ENCODE results near the gene ITGA2B. TPM values are rescaled to one million over a fixed set of nuclear protein-coding genes. Genes with fewer than 3 reads are reported as not detected.

The ITGA2B gene
- total and polyA plus RNA-seq, 2 experiments from 2014 or later, result 13.3 to 13.9 TPM

GRCh38 chr17:44356241-44356640, 33.2 kb downstream of the ITGA2B start:
- no peak overlapping the region for H3K27ac Mint-ChIP-seq
- H3K4me1 Mint-ChIP-seq, result peaks cover 28% of the 10 kb centered on the region
- H3K27me3 Mint-ChIP-seq (ENCODE audit: insufficient read depth, low read depth, poor library complexity), result peaks cover 20% of the 10 kb centered on the region
- Histone ChIP-seq H4K20me1 (replicated peaks; ENCODE audit: insufficient read depth) (peaks cover 17% of the 10 kb centered on the region), H2AFZ (no peak overlapping the region), H3K27ac (ENCODE audit: low read depth) (no peak overlapping the region), H3K9me2 (ENCODE audit: insufficient read depth) (no peaks in the 10 kb centered on the region), H3K79me2 (replicated peaks; ENCODE audit: insufficient read depth) (no peaks in the 10 kb centered on the region), H3K4me3 (no peak overlapping the region), H3F3A (replicated peaks; ENCODE audit: low read depth) (peaks cover 9% of the 10 kb centered on the region; the same call in 1 of the 2 replicates), H3K4me2 (no peak overlapping the region), H3K36me3 (ENCODE audit: insufficient read depth) (no peaks in the 10 kb centered on the region), H3K27me3 (ENCODE audit: insufficient read depth) (peaks cover 8% of the 10 kb centered on the region; the same call in 1 of the 2 replicates), H3K4me1 (ENCODE audit: insufficient read depth) (peaks cover 15% of the 10 kb centered on the region)
- H3K4me3 Mint-ChIP-seq, result no peak overlapping the region
- H3K9me3 Mint-ChIP-seq, result peaks cover 2% of the 10 kb centered on the region; the same call in 1 of the 3 replicates
- ATAC-seq (no peak), DNase-seq (ENCODE audit: low spot score) (no peak)
- peaks cover 12% of the 10 kb centered on the region for H3K36me3 Mint-ChIP-seq (ENCODE audit: low read depth)
- TF ChIP-seq STAT1 (IDR thresholded peaks at IDR 0.05; ENCODE audit: unreplicated experiment) (no peak), CTCF (conservative IDR thresholded peaks at IDR 0.05; ENCODE audit: low read depth in 2 of 2) (peak in 1 of 2 experiments; percentile 25; a peak in 1 of 4 replicates)

GRCh38 chr17:44355642-44356099, 33.8 kb downstream of the ITGA2B start:
- ATAC-seq, result no peak
- Mint-ChIP-seq H3K4me3 (no peak overlapping the region; the same call in 2 of the 3 replicates), H3K4me1 (peaks cover 23% of the 10 kb centered on the region), H3K27me3 (ENCODE audit: insufficient read depth, low read depth, poor library complexity) (peaks cover 22% of the 10 kb centered on the region), H3K9me3 (peaks cover 2% of the 10 kb centered on the region; the same call in 1 of the 3 replicates), H3K36me3 (ENCODE audit: low read depth) (peaks cover 12% of the 10 kb centered on the region), H3K27ac (no peak overlapping the region)
- Histone ChIP-seq H3K4me2 (0 out of 2 replicates have a peak overlapping the region, but pooled peaks have one; percentile 79), H3K36me3 (ENCODE audit: insufficient read depth) (no peaks in the 10 kb centered on the region), H3K79me2 (replicated peaks; ENCODE audit: insufficient read depth) (no peaks in the 10 kb centered on the region), H3K4me3 (no peak overlapping the region), H3F3A (replicated peaks; ENCODE audit: low read depth) (peaks cover 10% of the 10 kb centered on the region; the same call in 1 of the 2 replicates), H4K20me1 (replicated peaks; ENCODE audit: insufficient read depth) (peaks cover 11% of the 10 kb centered on the region), H3K9me2 (ENCODE audit: insufficient read depth) (no peaks in the 10 kb centered on the region), H3K27me3 (ENCODE audit: insufficient read depth) (peaks cover 8% of the 10 kb centered on the region; the same call in 1 of the 2 replicates), H3K27ac (ENCODE audit: low read depth) (no peak overlapping the region), H3K4me1 (ENCODE audit: insufficient read depth) (peaks cover 9% of the 10 kb centered on the region; the same call in 1 of the 2 replicates), H2AFZ (no peak overlapping the region)
- DNase-seq (ENCODE audit: low spot score), result no peak
- TF ChIP-seq ZNF114 (CRISPR knock-in tag; IDR thresholded peaks at IDR 0.05) (no peak), JUNB (IDR thresholded peaks at IDR 0.05; ENCODE audit: unreplicated experiment) (no peak), EZH2 (IDR thresholded peaks at IDR 0.05; ENCODE audit: low read depth, unreplicated experiment) (no peak), CTCF (conservative IDR thresholded peaks at IDR 0.05; ENCODE audit: low read depth in 2 of 2) (no peak), CREB1 (CRISPR knock-in tag; IDR thresholded peaks at IDR 0.05; ENCODE audit: low read depth) (no peak)
- TF ChIP-seq, protein P1, sequence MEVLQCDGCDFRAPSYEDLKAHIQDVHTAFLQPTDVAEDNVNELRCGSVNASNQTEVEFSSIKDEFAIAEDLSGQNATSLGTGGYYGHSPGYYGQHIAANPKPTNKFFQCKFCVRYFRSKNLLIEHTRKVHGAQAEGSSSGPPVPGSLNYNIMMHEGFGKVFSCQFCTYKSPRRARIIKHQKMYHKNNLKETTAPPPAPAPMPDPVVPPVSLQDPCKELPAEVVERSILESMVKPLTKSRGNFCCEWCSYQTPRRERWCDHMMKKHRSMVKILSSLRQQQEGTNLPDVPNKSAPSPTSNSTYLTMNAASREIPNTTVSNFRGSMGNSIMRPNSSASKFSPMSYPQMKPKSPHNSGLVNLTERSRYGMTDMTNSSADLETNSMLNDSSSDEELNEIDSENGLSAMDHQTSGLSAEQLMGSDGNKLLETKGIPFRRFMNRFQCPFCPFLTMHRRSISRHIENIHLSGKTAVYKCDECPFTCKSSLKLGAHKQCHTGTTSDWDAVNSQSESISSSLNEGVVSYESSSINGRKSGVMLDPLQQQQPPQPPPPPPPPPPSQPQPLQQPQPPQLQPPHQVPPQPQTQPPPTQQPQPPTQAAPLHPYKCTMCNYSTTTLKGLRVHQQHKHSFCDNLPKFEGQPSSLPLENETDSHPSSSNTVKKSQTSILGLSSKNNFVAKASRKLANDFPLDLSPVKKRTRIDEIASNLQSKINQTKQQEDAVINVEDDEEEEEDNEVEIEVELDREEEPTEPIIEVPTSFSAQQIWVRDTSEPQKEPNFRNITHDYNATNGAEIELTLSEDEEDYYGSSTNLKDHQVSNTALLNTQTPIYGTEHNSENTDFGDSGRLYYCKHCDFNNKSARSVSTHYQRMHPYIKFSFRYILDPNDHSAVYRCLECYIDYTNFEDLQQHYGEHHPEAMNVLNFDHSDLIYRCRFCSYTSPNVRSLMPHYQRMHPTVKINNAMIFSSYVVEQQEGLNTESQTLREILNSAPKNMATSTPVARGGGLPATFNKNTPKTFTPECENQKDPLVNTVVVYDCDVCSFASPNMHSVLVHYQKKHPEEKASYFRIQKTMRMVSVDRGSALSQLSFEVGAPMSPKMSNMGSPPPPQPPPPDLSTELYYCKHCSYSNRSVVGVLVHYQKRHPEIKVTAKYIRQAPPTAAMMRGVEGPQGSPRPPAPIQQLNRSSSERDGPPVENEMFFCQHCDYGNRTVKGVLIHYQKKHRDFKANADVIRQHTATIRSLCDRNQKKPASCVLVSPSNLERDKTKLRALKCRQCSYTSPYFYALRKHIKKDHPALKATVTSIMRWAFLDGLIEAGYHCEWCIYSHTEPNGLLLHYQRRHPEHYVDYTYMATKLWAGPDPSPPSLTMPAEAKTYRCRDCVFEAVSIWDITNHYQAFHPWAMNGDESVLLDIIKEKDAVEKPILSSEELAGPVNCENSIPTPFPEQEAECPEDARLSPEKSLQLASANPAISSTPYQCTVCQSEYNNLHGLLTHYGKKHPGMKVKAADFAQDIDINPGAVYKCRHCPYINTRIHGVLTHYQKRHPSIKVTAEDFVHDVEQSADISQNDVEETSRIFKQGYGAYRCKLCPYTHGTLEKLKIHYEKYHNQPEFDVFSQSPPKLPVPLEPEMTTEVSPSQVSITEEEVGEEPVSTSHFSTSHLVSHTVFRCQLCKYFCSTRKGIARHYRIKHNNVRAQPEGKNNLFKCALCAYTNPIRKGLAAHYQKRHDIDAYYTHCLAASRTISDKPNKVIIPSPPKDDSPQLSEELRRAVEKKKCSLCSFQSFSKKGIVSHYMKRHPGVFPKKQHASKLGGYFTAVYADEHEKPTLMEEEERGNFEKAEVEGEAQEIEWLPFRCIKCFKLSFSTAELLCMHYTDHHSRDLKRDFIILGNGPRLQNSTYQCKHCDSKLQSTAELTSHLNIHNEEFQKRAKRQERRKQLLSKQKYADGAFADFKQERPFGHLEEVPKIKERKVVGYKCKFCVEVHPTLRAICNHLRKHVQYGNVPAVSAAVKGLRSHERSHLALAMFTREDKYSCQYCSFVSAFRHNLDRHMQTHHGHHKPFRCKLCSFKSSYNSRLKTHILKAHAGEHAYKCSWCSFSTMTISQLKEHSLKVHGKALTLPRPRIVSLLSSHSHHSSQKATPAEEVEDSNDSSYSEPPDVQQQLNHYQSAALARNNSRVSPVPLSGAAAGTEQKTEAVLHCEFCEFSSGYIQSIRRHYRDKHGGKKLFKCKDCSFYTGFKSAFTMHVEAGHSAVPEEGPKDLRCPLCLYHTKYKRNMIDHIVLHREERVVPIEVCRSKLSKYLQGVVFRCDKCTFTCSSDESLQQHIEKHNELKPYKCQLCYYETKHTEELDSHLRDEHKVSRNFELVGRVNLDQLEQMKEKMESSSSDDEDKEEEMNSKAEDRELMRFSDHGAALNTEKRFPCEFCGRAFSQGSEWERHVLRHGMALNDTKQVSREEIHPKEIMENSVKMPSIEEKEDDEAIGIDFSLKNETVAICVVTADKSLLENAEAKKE (CRISPR knock-in tag; IDR thresholded peaks at IDR 0.05), result no peak
- TF ChIP-seq, protein P2, sequence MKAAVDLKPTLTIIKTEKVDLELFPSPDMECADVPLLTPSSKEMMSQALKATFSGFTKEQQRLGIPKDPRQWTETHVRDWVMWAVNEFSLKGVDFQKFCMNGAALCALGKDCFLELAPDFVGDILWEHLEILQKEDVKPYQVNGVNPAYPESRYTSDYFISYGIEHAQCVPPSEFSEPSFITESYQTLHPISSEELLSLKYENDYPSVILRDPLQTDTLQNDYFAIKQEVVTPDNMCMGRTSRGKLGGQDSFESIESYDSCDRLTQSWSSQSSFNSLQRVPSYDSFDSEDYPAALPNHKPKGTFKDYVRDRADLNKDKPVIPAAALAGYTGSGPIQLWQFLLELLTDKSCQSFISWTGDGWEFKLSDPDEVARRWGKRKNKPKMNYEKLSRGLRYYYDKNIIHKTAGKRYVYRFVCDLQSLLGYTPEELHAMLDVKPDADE (IDR thresholded peaks at IDR 0.05), result no peak
